ENCODE data around the gene LAMC3. TPM values are rescaled to one million over a fixed set of nuclear protein-coding genes. Genes with fewer than 3 reads are reported as not detected.
"Not testable (repeated sequence)": the region's sequence is repeated elsewhere in the genome, so short reads cannot be mapped to it uniquely, and the experiment has no call there.

Gene LAMC3
- total RNA-seq, 1 experiment from 2014 or later: 0.28 TPM

DNA sequence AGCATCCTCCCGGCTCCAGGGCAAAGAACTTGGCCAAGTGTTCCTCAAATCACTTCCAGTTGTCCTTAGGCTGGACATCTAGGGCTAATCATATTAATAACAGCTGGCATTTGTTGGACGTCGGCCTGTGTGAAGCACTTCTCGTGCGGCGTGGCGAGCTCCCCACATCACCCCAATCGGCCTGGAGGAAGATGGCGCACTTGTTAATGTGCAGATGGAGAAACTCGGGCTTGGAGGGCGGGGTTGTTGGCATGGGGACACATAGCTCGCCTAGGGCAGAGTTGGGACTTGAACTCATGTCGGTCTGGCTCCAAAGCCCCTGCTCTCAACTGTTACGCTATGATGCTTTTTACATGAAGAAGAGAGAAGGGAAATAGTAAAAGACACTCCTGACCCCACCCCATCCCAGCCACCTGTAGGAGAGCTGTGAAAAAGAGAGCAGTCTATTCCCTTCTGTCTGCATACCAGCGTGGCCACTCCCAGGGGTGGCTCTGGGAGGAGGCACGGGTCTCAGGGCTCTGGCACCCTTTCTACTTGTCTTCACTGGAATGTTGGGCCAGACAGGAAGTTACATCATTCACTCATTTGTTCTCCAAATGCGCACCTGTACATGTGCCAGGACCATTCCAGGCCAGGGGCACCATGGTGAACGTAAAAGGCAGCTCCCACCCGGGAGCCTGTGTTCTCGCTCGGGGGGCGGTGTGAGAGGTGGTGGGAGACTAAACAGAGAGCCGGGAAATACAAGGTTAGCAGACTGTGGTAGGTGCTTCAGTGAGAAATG lies 103.6 kb downstream of the LAMC3 start:
- no peak for DNase-seq (ENCODE audit: low spot score)
- POLR2A ChIA-PET (ENCODE audit: low non-redundant PET): no interaction called here
- no peak overlapping the region for H3K27ac ChIP-seq (ENCODE audit: low read depth, low read length, poor library complexity, severe bottlenecking)
- H3K9me3 ChIP-seq (ENCODE audit: low read depth, low read length, poor library complexity, severe bottlenecking): no peaks in the 10 kb centered on the region
- intact Hi-C loops (cut with micrococcal nuclease; ENCODE audit: unreplicated experiment): no loop called here
- H3K4me1 ChIP-seq (ENCODE audit: insufficient read depth, low read length, poor library complexity, severe bottlenecking): no peaks in the 10 kb centered on the region
- no peaks in the 10 kb centered on the region for H3K27me3 ChIP-seq (replicated peaks; ENCODE audit: insufficient read depth, low read depth, low read length, poor library complexity)
- no peak overlapping the region for H3K4me3 ChIP-seq (ENCODE audit: low read depth, low read length, poor library complexity, severe bottlenecking)
- CTCF ChIA-PET: no interaction called here
- H3K36me3 ChIP-seq (ENCODE audit: insufficient read depth, low read length, poor library complexity, severe bottlenecking): no peaks in the 10 kb centered on the region
- no TSS peak for BruUV-seq (replicated peaks)
- TF ChIP-seq, protein P1, sequence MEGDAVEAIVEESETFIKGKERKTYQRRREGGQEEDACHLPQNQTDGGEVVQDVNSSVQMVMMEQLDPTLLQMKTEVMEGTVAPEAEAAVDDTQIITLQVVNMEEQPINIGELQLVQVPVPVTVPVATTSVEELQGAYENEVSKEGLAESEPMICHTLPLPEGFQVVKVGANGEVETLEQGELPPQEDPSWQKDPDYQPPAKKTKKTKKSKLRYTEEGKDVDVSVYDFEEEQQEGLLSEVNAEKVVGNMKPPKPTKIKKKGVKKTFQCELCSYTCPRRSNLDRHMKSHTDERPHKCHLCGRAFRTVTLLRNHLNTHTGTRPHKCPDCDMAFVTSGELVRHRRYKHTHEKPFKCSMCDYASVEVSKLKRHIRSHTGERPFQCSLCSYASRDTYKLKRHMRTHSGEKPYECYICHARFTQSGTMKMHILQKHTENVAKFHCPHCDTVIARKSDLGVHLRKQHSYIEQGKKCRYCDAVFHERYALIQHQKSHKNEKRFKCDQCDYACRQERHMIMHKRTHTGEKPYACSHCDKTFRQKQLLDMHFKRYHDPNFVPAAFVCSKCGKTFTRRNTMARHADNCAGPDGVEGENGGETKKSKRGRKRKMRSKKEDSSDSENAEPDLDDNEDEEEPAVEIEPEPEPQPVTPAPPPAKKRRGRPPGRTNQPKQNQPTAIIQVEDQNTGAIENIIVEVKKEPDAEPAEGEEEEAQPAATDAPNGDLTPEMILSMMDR (conservative IDR thresholded peaks at IDR 0.05; ENCODE audit: low read depth, low read length): no peak
- no peak for TF ChIP-seq EZH2 (IDR thresholded peaks at IDR 0.05; ENCODE audit: borderline replicate concordance, low read depth, low read length, poor library complexity, severe bottlenecking)

DNA sequence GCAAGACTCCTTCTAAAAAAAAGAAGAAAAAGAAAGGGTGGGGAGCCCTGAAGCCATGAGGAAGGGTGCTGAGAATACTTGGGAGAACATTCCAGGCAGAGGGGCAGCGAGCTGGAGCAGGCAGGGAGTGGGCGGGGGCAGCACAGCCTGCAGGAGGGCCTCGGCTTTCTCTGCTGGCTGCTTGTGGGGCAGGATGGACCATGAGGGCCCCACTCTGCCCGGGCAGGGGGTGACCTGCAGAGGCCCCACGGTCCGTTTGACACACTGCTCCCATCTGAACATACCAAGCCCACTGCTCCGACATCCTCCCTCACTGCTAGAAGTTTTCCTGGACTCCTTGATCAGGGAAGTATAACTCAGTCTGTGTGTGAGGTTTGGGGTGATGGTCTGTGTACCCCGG lies 104.7 kb downstream of the LAMC3 start:
- ChIA-PET CTCF (interaction anchor here (0.5 kb wide), 1 partner anchor 80 kb away, joined by 6 read pairs; no protein-coding TSS in a partner anchor), POLR2A (ENCODE audit: low non-redundant PET) (no interaction called here)
- Histone ChIP-seq H3K27ac (ENCODE audit: low read depth, low read length, poor library complexity, severe bottlenecking) (no peak overlapping the region), H3K4me1 (ENCODE audit: insufficient read depth, low read length, poor library complexity, severe bottlenecking) (no peaks in the 10 kb centered on the region), H3K9me3 (ENCODE audit: low read depth, low read length, poor library complexity, severe bottlenecking) (no peaks in the 10 kb centered on the region), H3K36me3 (ENCODE audit: insufficient read depth, low read length, poor library complexity, severe bottlenecking) (no peaks in the 10 kb centered on the region), H3K4me3 (ENCODE audit: low read depth, low read length, poor library complexity, severe bottlenecking) (no peak overlapping the region), H3K27me3 (replicated peaks; ENCODE audit: insufficient read depth, low read depth, low read length, poor library complexity) (no peaks in the 10 kb centered on the region)
- no TSS peak for BruUV-seq (replicated peaks)
- no peak for DNase-seq (ENCODE audit: low spot score)
- intact Hi-C loops (cut with micrococcal nuclease; ENCODE audit: unreplicated experiment): no loop called here
- TF ChIP-seq, protein P1 (conservative IDR thresholded peaks at IDR 0.05; ENCODE audit: low read depth, low read length): no peak
- no peak for TF ChIP-seq EZH2 (IDR thresholded peaks at IDR 0.05; ENCODE audit: borderline replicate concordance, low read depth, low read length, poor library complexity, severe bottlenecking)

DNA sequence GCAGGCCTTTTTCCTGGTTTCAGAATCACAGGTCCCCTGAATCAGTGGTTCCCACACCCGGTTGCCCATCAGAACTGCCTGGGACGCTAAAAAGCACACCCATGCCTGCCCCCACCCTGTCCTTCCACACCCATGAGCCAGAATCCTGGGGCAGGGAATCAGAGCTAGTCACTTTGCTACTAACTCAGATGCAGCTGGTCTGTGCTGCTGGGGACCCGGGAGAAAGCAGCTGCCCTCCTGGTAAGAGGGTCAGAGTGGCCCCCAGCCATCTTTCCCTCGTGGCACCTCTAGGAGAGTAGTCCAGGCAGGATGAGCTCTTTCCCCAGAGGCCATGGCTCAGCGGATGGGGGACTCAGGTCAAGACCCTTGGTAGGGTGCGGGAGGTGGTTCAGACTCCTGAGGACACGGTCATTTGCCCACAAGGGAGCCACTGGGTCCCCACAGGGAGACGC lies 105.1 kb downstream of the LAMC3 start:
- no peak overlapping the region for H3K4me3 ChIP-seq (ENCODE audit: low read depth, low read length, poor library complexity, severe bottlenecking)
- BruUV-seq (replicated peaks): no TSS peak
- ChIA-PET CTCF (interaction anchor here (0.5 kb wide), 1 partner anchor 80 kb away, joined by 6 read pairs; no protein-coding TSS in a partner anchor), POLR2A (ENCODE audit: low non-redundant PET) (no interaction called here)
- H3K27ac ChIP-seq (ENCODE audit: low read depth, low read length, poor library complexity, severe bottlenecking): no peak overlapping the region
- DNase-seq (ENCODE audit: low spot score): no peak
- H3K9me3 ChIP-seq (ENCODE audit: low read depth, low read length, poor library complexity, severe bottlenecking): no peaks in the 10 kb centered on the region
- no peak for TF ChIP-seq EZH2 (IDR thresholded peaks at IDR 0.05; ENCODE audit: borderline replicate concordance, low read depth, low read length, poor library complexity, severe bottlenecking)
- no peaks in the 10 kb centered on the region for H3K4me1 ChIP-seq (ENCODE audit: insufficient read depth, low read length, poor library complexity, severe bottlenecking)
- intact Hi-C loops (cut with micrococcal nuclease; ENCODE audit: unreplicated experiment): no loop called here
- no peaks in the 10 kb centered on the region for H3K27me3 ChIP-seq (replicated peaks; ENCODE audit: insufficient read depth, low read depth, low read length, poor library complexity)
- no peaks in the 10 kb centered on the region for H3K36me3 ChIP-seq (ENCODE audit: insufficient read depth, low read length, poor library complexity, severe bottlenecking)

DNA sequence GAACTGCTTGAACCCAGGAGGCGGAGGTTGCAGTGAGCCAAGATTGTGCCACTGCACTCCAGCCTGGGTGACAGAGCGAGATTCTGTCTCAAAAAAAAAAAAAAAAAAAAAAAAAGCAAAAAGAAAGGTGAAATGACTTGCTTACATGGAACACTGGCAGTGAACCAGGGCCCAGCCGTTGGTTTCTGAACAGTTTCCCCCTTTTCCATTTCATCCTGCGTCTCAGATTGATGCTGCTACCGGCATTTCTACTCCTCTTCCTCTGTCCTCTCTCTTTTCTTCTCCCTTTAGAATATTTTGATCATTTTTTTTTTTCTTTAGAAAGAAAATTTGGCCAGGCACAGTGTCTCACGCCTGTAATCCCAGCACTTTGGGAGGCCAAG lies 106.4 kb downstream of the LAMC3 start:
- intact Hi-C loops (cut with micrococcal nuclease; ENCODE audit: unreplicated experiment); POLR2A ChIA-PET (ENCODE audit: low non-redundant PET); H3K9me3 ChIP-seq (ENCODE audit: low read depth, low read length, poor library complexity, severe bottlenecking); BruUV-seq (replicated peaks); H3K27ac ChIP-seq (ENCODE audit: low read depth, low read length, poor library complexity, severe bottlenecking); DNase-seq (ENCODE audit: low spot score); H3K36me3 ChIP-seq (ENCODE audit: insufficient read depth, low read length, poor library complexity, severe bottlenecking); CTCF ChIA-PET; H3K27me3 ChIP-seq (replicated peaks; ENCODE audit: insufficient read depth, low read depth, low read length, poor library complexity); H3K4me3 ChIP-seq (ENCODE audit: low read depth, low read length, poor library complexity, severe bottlenecking); H3K4me1 ChIP-seq (ENCODE audit: insufficient read depth, low read length, poor library complexity, severe bottlenecking): not testable (repeated sequence)

Data from A673 (cell line).